A549 (cell line): Measurements from ENCODE around the gene NPR3. TPM values are rescaled to one million over a fixed set of nuclear protein-coding genes. Genes with fewer than 3 reads are reported as not detected.

Experiments used
- ATAC-seq, 2 experiments: fragments of 200-7000 bp in 1 of 2; fragments of >200 bp in 1 of 2; cut with Nextera tagmentation in 1 of 2; cut with Tn5 transposase in 1 of 2; 3 replicates each; pipeline versions ENCODE4 v1.8.0 to v1.9.1; 2018 to 2020; ENCODE audit warnings: mild to moderate bottlenecking in 1 of 2, moderate library complexity in 1 of 2
- CTCF ChIA-PET: fragments of 300-600 bp; sonication (Branson Sonifier 250); formaldehyde crosslinking; extraction: SDS; loops from one replicate; lab custom pipeline; 2021; ENCODE audit warnings: antibody characterized with exemption, inconsistent platforms; lab: Yijun Ruan, JAX
- POLR2A ChIA-PET: fragments of 350-600 bp; formaldehyde crosslinking; extraction: SDS; loops from one replicate; lab custom pipeline; 2021; ENCODE audit warnings: antibody characterized with exemption, inconsistent platforms; lab: Yijun Ruan, JAX
- DNase-seq, 2 experiments: peaks; one replicate each; pipeline versions ENCODE4 v3.0.0 to v3.0.0-alpha.2; 2011 to 2016; ENCODE audit warnings: low read depth in 1 of 2, low spot score in 1 of 2
- FAIRE-seq: peaks from 2 replicates; lab custom pipeline; 2011; peaks lifted over from hg19 to GRCh38; lab: Jason Lieb, UNC
- H3K27ac ChIP-seq, 2 experiments: fragments of >200 bp; sonication (Bioruptor Twin); formaldehyde crosslinking; 3 replicates each; pipeline ENCODE4 v1.5.1; 2016 to 2017
- H3K4me1 ChIP-seq: fragments of >200 bp; sonication (Bioruptor Twin); formaldehyde crosslinking; 3 replicates; pipeline ENCODE4 v1.6.1; 2016
- H3K4me2 ChIP-seq: fragments of >200 bp; sonication (Bioruptor Twin); formaldehyde crosslinking; 3 replicates; pipeline ENCODE4 v1.6.1; 2016
- H3K4me3 ChIP-seq: fragments of >200 bp; sonication (Bioruptor Twin); formaldehyde crosslinking; 3 replicates; pipeline ENCODE4 v1.5.1; 2016
- H3K9me3 ChIP-seq: fragments of >200 bp; sonication (Bioruptor Twin); formaldehyde crosslinking; 3 replicates; pipeline ENCODE4 v1.6.1; 2016
- ATOH8 ChIP-seq: fragments of 250-450 bp; sonication (Bioruptor Pico); IDR thresholded peaks from 2 replicates; pipeline ENCODE4 v1.5.0; 2020; ENCODE audit warnings: low read depth, mild to moderate bottlenecking, moderate library complexity
- CEBPB ChIP-seq, 2 experiments: fragments of >200 bp in 1 of 2; sonication (Bioruptor Twin) in 1 of 2; formaldehyde crosslinking in 1 of 2; IDR thresholded peaks; 2 replicates each; pipeline ENCODE4 v1.6.1; 2012 to 2016
- EHMT2 ChIP-seq: fragments of 200-600 bp; sonication (generic); IDR thresholded peaks from 2 replicates; pipeline ENCODE4 v1.6.1; 2016; ENCODE audit warnings: antibody characterized with exemption, low read depth, mild to moderate bottlenecking, moderate library complexity
- EP300 ChIP-seq, 2 experiments: fragments of >200 bp; sonication (Bioruptor Twin); formaldehyde crosslinking; IDR thresholded peaks; 2 replicates in 1 of 2; 3 replicates in 1 of 2; pipeline ENCODE4 v1.6.1; 2016 to 2017
- ESRRA ChIP-seq: fragments of 150-350 bp; IDR thresholded peaks from 2 replicates; pipeline ENCODE4 v1.6.1; 2014; ENCODE audit warnings: mild to moderate bottlenecking, low read length, borderline replicate concordance
- FOSL2 ChIP-seq, 2 experiments: fragments of 450-650 bp in 1 of 2; fragments of >200 bp in 1 of 2; sonication (Bioruptor Twin) in 1 of 2; formaldehyde crosslinking; IDR thresholded peaks; 2 replicates each; pipeline versions ENCODE4 v1.5.0 to v1.6.1; 2016 to 2020; ENCODE audit warnings: mild to moderate bottlenecking in 1 of 2, moderate library complexity in 1 of 2
- GATA3 ChIP-seq: IDR thresholded peaks from 2 replicates; pipeline ENCODE4 v1.6.1; 2012; ENCODE audit warnings: borderline replicate concordance
- HOXA7 ChIP-seq: fragments of 250-450 bp; sonication (Bioruptor Pico); IDR thresholded peaks from 2 replicates; pipeline ENCODE4 v1.5.0; 2020; ENCODE audit warnings: mild to moderate bottlenecking, moderate library complexity
- HOXB13 ChIP-seq: fragments of 250-450 bp; sonication (Bioruptor Pico); IDR thresholded peaks from 2 replicates; pipeline ENCODE4 v1.5.0; 2020; ENCODE audit warnings: low read depth, mild to moderate bottlenecking, moderate library complexity
- JUN ChIP-seq, 2 experiments: fragments of >200 bp; sonication (Bioruptor Twin); formaldehyde crosslinking; IDR thresholded peaks; 2 replicates in 1 of 2; 3 replicates in 1 of 2; pipeline ENCODE4 v1.6.1; 2016 to 2017
- KDM5A ChIP-seq: fragments of 200-600 bp; sonication (generic); IDR thresholded peaks from 2 replicates; pipeline ENCODE4 v1.6.1; 2016; ENCODE audit warnings: antibody characterized with exemption, mild to moderate bottlenecking
- NPAS2 ChIP-seq: fragments of 250-450 bp; sonication (Bioruptor Pico); IDR thresholded peaks from 2 replicates; pipeline ENCODE4 v1.8.0; 2022; ENCODE audit warnings: mild to moderate bottlenecking, moderate library complexity, borderline replicate concordance
- RCOR1 ChIP-seq: fragments of 150-350 bp; IDR thresholded peaks from 2 replicates; pipeline ENCODE4 v1.6.1; 2014; ENCODE audit warnings: antibody characterized with exemption, low read length, low read depth
- REST ChIP-seq: fragments of 200-600 bp; sonication (generic); IDR thresholded peaks from 2 replicates; pipeline ENCODE4 v1.6.1; 2016; ENCODE audit warnings: antibody characterized with exemption, mild to moderate bottlenecking, moderate library complexity
- RNF2 ChIP-seq: fragments of 200-600 bp; sonication (generic); IDR thresholded peaks from 2 replicates; pipeline ENCODE4 v1.6.1; 2016; ENCODE audit warnings: low read depth, mild to moderate bottlenecking, antibody characterized with exemption, moderate library complexity, borderline replicate concordance
- SMC3 ChIP-seq: fragments of >200 bp; sonication (Bioruptor Twin); formaldehyde crosslinking; IDR thresholded peaks from 3 replicates; pipeline ENCODE4 v1.6.1; 2018; ENCODE audit warnings: inconsistent platforms
- USF2 ChIP-seq: fragments of 450-650 bp; IDR thresholded peaks from 2 replicates; pipeline ENCODE4 v1.6.1; 2014; ENCODE audit warnings: antibody characterized with exemption
- ZFP36 ChIP-seq: fragments of 450-650 bp; IDR thresholded peaks from 2 replicates; pipeline ENCODE4 v1.6.1; 2014; ENCODE audit warnings: borderline replicate concordance; ENCODE audit not compliant: partially characterized antibody
- ZSCAN20 ChIP-seq: fragments of 250-450 bp; sonication (Bioruptor Pico); IDR thresholded peaks from 2 replicates; pipeline ENCODE4 v1.8.0; 2022; ENCODE audit warnings: mild to moderate bottlenecking, moderate library complexity
- WGBS: methylation state at CpG from one replicate; pipeline ENCODE4 v1.1.6; 2017; ENCODE audit errors: missing lambda C conversion rate; 5-methylcytosine and 5-hydroxymethylcytosine counted together
- polyA plus RNA-seq, 4 experiments: library from polyadenylated mRNA; depleted of rRNA in 3 of 4; stranded (reverse); fragments of >200 nt; fragmentation: RNase III in 1 of 4; extraction: RNeasy Plus Mini Kit Qiagen cat#74134 plus additional on column Dnase treatment in 1 of 4; gene quantifications; 2 replicates in 3 of 4; 3 replicates in 1 of 4; pipeline ENCODE4 v1.2.3, GENCODE V29; 2011 to 2017

NPR3 gene
- polyA plus RNA-seq, 2 of the 4 experiments (the other 2 are of a cell fraction) = 16.4 to 18.6 TPM

- no peaks in the 10 kb centered on the region; the same call in 2 of the 3 replicates for H3K9me3 ChIP-seq
- no peak for FAIRE-seq
These were observed 25.7 kb downstream of the NPR3 start for GRCh38 chr5:32736842-32737241.

GRCh38 chr5:32740651-32741050, 29.5 kb downstream of the NPR3 start:
- no peak for ATAC-seq
- peaks cover 4% of the 10 kb centered on the region; the same call in 1 of the 3 replicates for H3K4me1 ChIP-seq
- FAIRE-seq = no peak
- DNase-seq = no peak
- no peak for TF ChIP-seq JUN (IDR thresholded peaks at IDR 0.05)
- TF ChIP-seq RNF2 = no peak
- no peak for TF ChIP-seq ESRRA
- no peak for TF ChIP-seq ATOH8 (CRISPR knock-in tag)
- TF ChIP-seq GATA3 = no peak
- no peak for TF ChIP-seq USF2
- TF ChIP-seq CEBPB (IDR thresholded peaks at IDR 0.05) = no peak
- H3K4me2 ChIP-seq = no peak overlapping the region
- POLR2A ChIA-PET = no interaction called here
- no peak overlapping the region for H3K27ac ChIP-seq
- H3K9me3 ChIP-seq = no peaks in the 10 kb centered on the region
- 81% methylated on average over 4 of the region's 4 CpGs for WGBS
- CTCF ChIA-PET = no interaction called here
- no peak overlapping the region for H3K4me3 ChIP-seq

More at GRCh38 chr5:32736842-32737241, 25.7 kb downstream of the NPR3 start:
- DNase-seq (no peak), ATAC-seq (no peak)
- CTCF ChIA-PET = interaction anchor here (0.9 to 1.6 kb wide), 4 partner anchors 12 to 179 kb away, joined by 3 to 5 read pairs (median 4); no protein-coding TSS in a partner anchor
- Histone ChIP-seq H3K27ac (no peak overlapping the region), H3K4me1 (peaks cover 4% of the 10 kb centered on the region; the same call in 1 of the 3 replicates), H3K4me2 (no peak overlapping the region), H3K4me3 (no peak overlapping the region)
- POLR2A ChIA-PET = no interaction called here
- TF ChIP-seq ZSCAN20 (CRISPR knock-in tag) (no peak), ZFP36 (no peak), HOXA7 (CRISPR knock-in tag) (no peak), FOSL2 (IDR thresholded peaks at IDR 0.05) (no peak), FOSL2 (CRISPR knock-in tag; IDR thresholded peaks at IDR 0.05) (no peak), REST (no peak), RCOR1 (no peak), KDM5A (no peak), NPAS2 (CRISPR knock-in tag) (no peak), SMC3 (no peak), HOXB13 (CRISPR knock-in tag) (no peak), EP300 (IDR thresholded peaks at IDR 0.05) (no peak), EHMT2 (no peak)
- 70% methylated on average over 3 of the region's 3 CpGs for WGBS

GRCh38 chr5:32745317-32745716, 34.2 kb downstream of the NPR3 start:
- CTCF ChIA-PET = no interaction called here
- WGBS = 65% methylated on average over 2 of the region's 2 CpGs
- H3K4me3 ChIP-seq = no peak overlapping the region
- no peak overlapping the region for H3K4me2 ChIP-seq
- FAIRE-seq (no peak), ATAC-seq (no peak), DNase-seq (no peak)
- H3K27ac ChIP-seq = no peak overlapping the region
- POLR2A ChIA-PET = no interaction called here
- no peaks in the 10 kb centered on the region for H3K4me1 ChIP-seq
- no peak for TF ChIP-seq CEBPB (IDR thresholded peaks at IDR 0.05)
- TF ChIP-seq, all 56 proteins: peak for 0
- H3K9me3 ChIP-seq = peaks cover 25% of the 10 kb centered on the region
